Adrenal gland (tissue), 12 donors: Measurements from ENCODE around the gene PRRT1. TPM values are rescaled to one million over a fixed set of nuclear protein-coding genes. Genes with fewer than 3 reads are reported as not detected.

Source experiments
- DNase-seq, 7 donors: peaks; one replicate each; pipeline ENCODE4 v3.0.0-alpha.2; 2019 to 2020
- H3K27ac ChIP-seq, 5 donors: fragments of 200-600 bp; sonication (generic) in 4 of 5; 1 replicate in 3 of 5; 2 replicates in 2 of 5; pipeline versions ENCODE4 v1.5.1 to v1.8.0; 2016 to 2020; ENCODE audit warnings: mild to moderate bottlenecking in 1 of 5
- H3K27me3 ChIP-seq: fragments of 200-600 bp; 2 replicates; pipeline ENCODE4 v1.8.0; 2021
- H3K36me3 ChIP-seq, 2 donors: fragments of 200-600 bp; replicated peaks in 1 of 2; 1 replicate in 1 of 2; 2 replicates in 1 of 2; pipeline versions ENCODE4 v1.5.1 to v1.8.0; 2018 to 2022
- H3K4me1 ChIP-seq, 2 donors: fragments of 200-600 bp; replicated peaks in 1 of 2; 1 replicate in 1 of 2; 2 replicates in 1 of 2; pipeline versions ENCODE4 v1.5.1 to v1.8.0; 2018 to 2021
- H3K4me3 ChIP-seq, 4 donors: fragments of 200-600 bp; sonication (generic) in 3 of 4; one replicate each; pipeline ENCODE4 v1.5.1; 2016 to 2018
- H3K9me3 ChIP-seq, 3 donors: fragments of 200-600 bp; sonication (generic) in 1 of 3; replicated peaks in 1 of 3; 1 replicate in 2 of 3; 2 replicates in 1 of 3; pipeline versions ENCODE4 v1.5.1 to v1.8.0; 2016 to 2021
- CTCF ChIP-seq, 6 experiments: fragments of 450-650 bp in 4 of 6; fragments of 200-600 bp in 2 of 6; sonication (generic) in 1 of 6; IDR thresholded peaks; 1 replicate in 5 of 6; 2 replicates in 1 of 6; pipeline versions ENCODE4 v1.5.1 to v1.8.0; 2016 to 2021; ENCODE audit warnings: antibody characterized with exemption in 6 of 6, mild to moderate bottlenecking in 2 of 6, moderate library complexity in 1 of 6
- POLR2A ChIP-seq, 2 donors: fragments of 450-650 bp; IDR thresholded peaks; one replicate each; pipeline ENCODE4 v1.6.1; 2017; ENCODE audit warnings: antibody characterized with exemption in 2 of 2, mild to moderate bottlenecking in 2 of 2, moderate library complexity in 1 of 2
- WGBS, 4 donors: extraction: QIAGEN DNeasy Blood & Tissue Kit in 2 of 4; methylation state at CpG; one replicate each; pipeline versions ENCODE4 v1.1.5 to v1.1.7; 2013 to 2017; 5-methylcytosine and 5-hydroxymethylcytosine counted together
- intact Hi-C, 2 donors: fragments of 100-400 bp; cut with DNase I; formaldehyde crosslinking; loops; one replicate each; pipeline versions ENCODE4 v1.14.1 to v1.15.0; 2022 to 2023
- polyA plus RNA-seq, 3 donors: library from polyadenylated mRNA; stranded (reverse); fragments of 200-250 nt in 2 of 3; fragments of 350-450 nt in 1 of 3; fragmentation: Illumina TruSeq in 1 of 3; extraction: RNeasy Lipid Tissue Mini Kit (QIAGEN cat#74804) in 1 of 3; gene quantifications; one replicate each; pipeline ENCODE4 v1.2.3, GENCODE V29; 2013 to 2014
- total RNA-seq, 9 donors: library from RNA; depleted of rRNA in 4 of 9; stranded (reverse); fragments of >200 nt in 4 of 9; fragments of 120-200 nt in 1 of 9; fragmentation: NEBNext Ultra II Directional in 1 of 9; extraction: Animal tissue kit (Norgen Biotek cat#: 25700) in 1 of 9; gene quantifications; one replicate each; pipeline versions ENCODE4 v1.1.0 to v1.2.4, GENCODE V29; 2013 to 2023
- donor health status: healthy with polysubstance abuse.
- donor health status: Bipolar disorder and iron deficiency.
- donor health status: DM: yes; HTN: yes; CAD: no.
- donor health status: DM: no; HTN: no; CAD: no.
- donor health status: DM: no; HTN: no; CAD: no.
- donor health status: DM: yes; HTN: yes; CAD: no.

Gene PRRT1
- total and polyA plus RNA-seq, 12 donors = 0.22 to 26.0 (median 2.0) TPM; not detected in 1

- peak in 2 of 7 donors; percentile 27 for DNase-seq
- peaks cover 0 to 12% of the 10 kb centered on the region in 2 donors for H3K36me3 ChIP-seq
- 65 to 73% (median 71%) methylated on average over 13 to 15 of the region's 15 CpGs for WGBS, 4 donors
- H3K27ac ChIP-seq = peak overlapping the region in 3 of 5 donors; percentile 33 to 94 (median 79)
- peak overlapping the region in 1 of 4 donors; percentile 29 for H3K4me3 ChIP-seq
- TF ChIP-seq POLR2A (IDR thresholded peaks at IDR 0.05) = no peak
- TF ChIP-seq CTCF (IDR thresholded peaks at IDR 0.05) = no peak
- intact Hi-C loops = loop anchor here in 1 of 2 donors (5.0 kb wide), 1 partner anchor 80 kb away; no protein-coding TSS in a partner anchor
- H3K4me1 ChIP-seq = peaks cover 22 to 48% of the 10 kb centered on the region in 2 donors
- H3K27me3 ChIP-seq = no peaks in the 10 kb centered on the region
- no peaks in the 10 kb centered on the region for H3K9me3 ChIP-seq
Measured at GRCh38 chr6:32191696-32192607, 40.2 kb upstream of the PRRT1 start.

- Histone ChIP-seq H3K4me3 (peak overlapping the region in 1 of 4 donors; percentile 82), H3K4me1 (peaks cover 16 to 50% of the 10 kb centered on the region in 2 donors), H3K36me3 (peaks cover 0 to 21% of the 10 kb centered on the region in 2 donors), H3K27me3 (no peaks in the 10 kb centered on the region), H3K9me3 (no peaks in the 10 kb centered on the region), H3K27ac (peak overlapping the region in 4 of 5 donors; percentile 88 to 96 (median 92))
- DNase-seq = peak in 2 of 7 donors; percentile 19 to 20
- intact Hi-C loops = loop anchor here in 1 of 2 donors (5.0 kb wide), 1 partner anchor 79 kb away; no protein-coding TSS in a partner anchor
- 77 to 85% (median 82%) methylated on average over 6 to 8 of the region's 8 CpGs for whole genome bisulfite sequencing, 4 donors
- no peak for TF ChIP-seq CTCF (IDR thresholded peaks at IDR 0.05)
Measured at GRCh38 chr6:32190911-32191677, 39.4 kb upstream of the PRRT1 start.

GRCh38 chr6:32190054-32190851 is 38.5 kb upstream of the PRRT1 start, which contains the start of gene PBX2:
Gene PBX2, minus strand, starts transcription at chr6:32190202. Its CDS starts 287 bp downstream, at chr6:32189915.
- Histone ChIP-seq H3K27ac (peak within 1 kb of the TSS; percentile 87 to 96 (median 89)), H3K4me3 (peak within 1 kb of the TSS; percentile 25 to 82 (median 72)), H3K9me3 (no peaks in the 10 kb centered on the region), H3K27me3 (no peaks in the 10 kb centered on the region), H3K36me3 (peaks cover 0 to 23% of the 10 kb centered on the region in 2 donors), H3K4me1 (peaks cover 16 to 54% of the 10 kb centered on the region in 2 donors)
- intact Hi-C loops = loop anchor here in 1 of 2 donors (5.0 kb wide), 1 partner anchor 78 kb away; no protein-coding TSS in a partner anchor
- TF ChIP-seq CTCF (IDR thresholded peaks at IDR 0.05) = no peak
- TF ChIP-seq POLR2A (IDR thresholded peaks at IDR 0.05) = peak in 1 of 2 donors; percentile 78
- peak; percentile 93 to 98 (median 95) for DNase-seq
- WGBS, 4 donors = 1 to 5% (median 2%) methylated on average over 10 to 22 of the region's 23 CpGs
